Kidney epithelial cell (primary cell): ENCODE data around the gene BET1L. TPM values are rescaled to one million over a fixed set of nuclear protein-coding genes. Genes with fewer than 3 reads are reported as not detected.
"Not testable (repeated sequence)": the region's sequence is repeated elsewhere in the genome, so short reads cannot be mapped to it uniquely, and the experiment has no call there.

ENCODE experiments used
- DNase-seq: peaks from one replicate; pipeline ENCODE4 v3.0.0-alpha.2; 2010; ENCODE audit warnings: low read depth
- H3K27me3 ChIP-seq: 2 replicates; pipeline ENCODE4 v1.6.0; 2011; ENCODE audit warnings: low read length; ENCODE audit not compliant: control insufficient read depth, insufficient read depth
- H3K36me3 ChIP-seq: 2 replicates; pipeline ENCODE4 v1.5.1; 2011; ENCODE audit warnings: low read length; ENCODE audit not compliant: control insufficient read depth, insufficient read depth
- H3K4me3 ChIP-seq: 2 replicates; pipeline ENCODE4 v1.5.1; 2011; ENCODE audit warnings: low read depth, mild to moderate bottlenecking, control low read depth, low read length
- CTCF ChIP-seq: IDR thresholded peaks from 2 replicates; pipeline ENCODE4 v1.5.1; 2011; ENCODE audit warnings: mild to moderate bottlenecking, moderate library complexity, low read length, control low read depth, inconsistent platforms; ENCODE audit not compliant: insufficient read depth, poor library complexity, severe bottlenecking
- total RNA-seq: library from RNA; depleted of rRNA; stranded (reverse); fragments of >200 nt; gene quantifications from 2 replicates; pipeline ENCODE4 v1.2.3, GENCODE V29; 2015

Gene BET1L
- total RNA-seq, 1 donor from 2014 or later = 31.1 TPM

DNA sequence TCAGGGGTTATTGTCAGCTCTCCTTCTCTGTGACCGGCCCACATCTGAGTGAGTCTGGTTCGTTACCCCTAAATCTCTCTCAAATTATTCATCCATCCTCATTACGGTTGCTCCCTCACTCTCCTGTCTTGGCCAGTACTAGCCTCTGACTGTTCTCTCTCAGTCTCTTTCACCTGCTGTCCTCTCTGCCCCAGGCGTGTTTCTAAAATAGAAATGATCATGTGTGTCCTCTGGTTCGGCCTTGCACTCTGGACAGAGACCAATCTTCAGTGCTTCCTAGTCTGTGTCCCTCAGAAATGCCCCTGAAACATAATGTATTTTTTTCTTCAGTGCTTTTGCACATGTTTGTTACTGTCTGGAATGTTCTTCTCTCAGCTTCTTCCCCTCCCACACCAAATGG, 34.4 kb upstream of the BET1L start:
- H3K4me3 ChIP-seq = no peak overlapping the region
- H3K36me3 ChIP-seq = peaks cover 2% of the 10 kb centered on the region

DNA sequence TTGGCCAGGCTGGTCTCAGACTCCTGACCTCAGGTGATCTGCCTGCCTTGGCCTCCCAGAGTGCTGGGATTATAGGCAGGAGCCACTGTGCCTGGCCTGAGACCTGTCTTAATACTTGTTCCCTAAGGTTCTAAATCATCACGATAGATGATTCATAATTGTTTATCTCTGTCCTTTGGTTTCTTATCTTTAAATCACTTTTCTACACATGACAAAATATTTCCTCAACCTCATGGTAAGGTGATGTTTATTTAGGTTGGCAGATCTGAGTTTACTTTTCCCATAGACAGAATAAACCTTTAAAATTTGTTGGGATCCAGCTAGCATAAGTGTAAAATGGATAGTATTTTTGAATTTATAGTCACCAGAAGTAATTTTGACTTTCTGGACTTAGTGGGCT, 33.1 kb upstream of the BET1L start:
- no peak overlapping the region for H3K4me3 ChIP-seq
- H3K36me3 ChIP-seq = peaks cover 2% of the 10 kb centered on the region
- no peak for DNase-seq
- TF ChIP-seq CTCF = no peak
- H3K27me3 ChIP-seq = no peaks in the 10 kb centered on the region

More for the DNA sequence above, 34.4 kb upstream of the BET1L start:
- no peaks in the 10 kb centered on the region for H3K27me3 ChIP-seq
- TF ChIP-seq CTCF = no peak
- DNase-seq = no peak

- H3K4me3 ChIP-seq, DNase-seq, H3K27me3 ChIP-seq, H3K36me3 ChIP-seq: not testable (repeated sequence)
Measured at GRCh38 chr11:238346-238745, 31.1 kb upstream of the BET1L start.

DNA sequence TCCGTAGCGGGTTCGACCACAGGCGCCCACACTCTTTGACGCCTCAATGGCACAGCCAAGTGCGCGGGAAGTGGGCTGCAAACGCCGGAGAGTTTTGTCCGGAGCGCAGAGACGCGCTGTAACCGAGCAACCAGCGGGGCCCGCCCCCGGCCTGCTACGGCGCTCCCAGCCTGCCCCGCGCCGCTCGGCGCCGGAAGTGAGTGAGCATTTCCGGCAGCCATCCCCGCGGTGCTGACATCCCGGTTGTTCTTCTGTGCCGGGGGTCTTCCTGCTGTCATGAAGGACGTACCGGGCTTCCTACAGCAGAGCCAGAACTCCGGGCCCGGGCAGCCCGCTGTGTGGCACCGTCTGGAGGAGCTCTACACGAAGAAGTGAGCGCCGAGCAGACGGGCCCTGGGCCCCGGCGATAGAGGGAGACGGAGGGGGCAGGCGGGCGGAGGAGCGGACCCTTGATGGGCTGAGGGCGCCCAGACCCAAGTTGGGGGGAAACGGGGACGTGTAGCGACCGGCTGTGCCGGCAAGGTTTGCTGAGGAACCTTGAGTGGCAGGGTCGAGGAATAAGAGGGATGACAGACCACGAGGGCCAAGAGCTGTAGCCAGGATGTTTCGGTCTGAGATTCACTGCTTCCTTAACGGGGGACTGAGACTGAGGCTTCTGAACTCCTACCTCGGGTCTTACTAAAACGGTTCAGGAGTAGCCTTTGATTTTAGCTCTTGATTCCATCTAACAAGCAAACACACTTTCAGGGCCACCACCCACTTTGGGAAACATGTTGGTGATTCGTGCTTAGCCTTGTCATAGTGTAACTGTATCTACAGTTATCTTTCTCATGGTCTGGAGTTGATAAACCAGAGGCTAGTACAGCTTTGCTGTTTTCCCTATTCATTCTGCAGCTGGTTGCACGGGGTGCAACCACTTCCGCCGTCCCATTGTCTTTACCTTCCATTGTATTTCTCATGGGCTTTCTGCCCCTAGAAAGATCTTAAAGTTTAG, 29.9 kb upstream of the BET1L start, which contains the start of gene PSMD13:
TSS of gene PSMD13 (plus strand) at position 203 of the 994 bp plus-strand sequence. CDS start at position 277, 74 bp downstream.
- no peaks in the 10 kb centered on the region for H3K27me3 ChIP-seq
- peak; percentile 25 for DNase-seq
- no peak for TF ChIP-seq CTCF
- H3K4me3 ChIP-seq = peak within 1 kb of the TSS; percentile 89
- H3K36me3 ChIP-seq = no peaks in the 10 kb centered on the region

DNA sequence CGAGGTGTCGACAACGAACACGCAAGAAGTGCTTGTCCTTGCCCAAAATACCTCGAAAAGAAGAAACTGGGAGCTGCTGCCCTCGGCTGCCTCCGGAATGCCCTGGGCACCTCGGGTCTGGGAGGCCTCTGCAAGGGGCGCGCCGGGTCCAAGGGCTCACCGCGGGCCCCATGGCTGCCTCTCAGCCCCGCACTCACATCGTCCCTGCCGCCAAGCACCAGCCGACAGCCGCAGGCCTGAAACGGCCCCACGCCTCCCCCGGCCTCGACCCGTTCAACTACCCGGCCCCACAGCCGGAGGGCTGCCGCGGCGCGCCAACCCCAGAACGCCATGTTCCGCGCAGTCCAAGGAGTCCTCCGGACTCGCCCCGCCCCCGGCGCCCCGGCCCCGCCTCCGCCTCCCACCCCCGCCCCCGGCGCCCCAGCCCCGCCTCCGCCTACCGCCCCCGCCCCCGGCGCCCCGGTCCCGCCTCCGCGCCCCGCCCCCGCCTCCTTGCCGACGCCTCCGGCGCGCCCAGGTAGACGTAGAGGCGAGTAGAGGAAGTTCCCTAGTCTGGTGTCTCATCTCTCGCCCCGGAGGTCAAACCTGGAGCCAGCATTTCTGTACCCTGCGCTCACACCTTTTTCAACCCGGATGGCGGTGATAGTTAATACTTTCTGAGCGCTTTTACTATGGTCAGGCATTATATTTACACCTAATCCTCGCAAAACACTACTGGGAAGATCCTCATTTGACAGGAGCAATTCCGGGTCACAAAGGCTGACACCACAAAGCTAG, 29.0 kb upstream of the BET1L start, which contains the start of gene SIRT3:
TSS of gene SIRT3 (minus strand) at position 346 of the 777 bp plus-strand sequence. CDS start at position 332, 14 bp downstream.
- H3K27me3 ChIP-seq = no peaks in the 10 kb centered on the region
- DNase-seq = peak; percentile 37
- peak within 1 kb of the TSS; percentile 89 for H3K4me3 ChIP-seq
- no peaks in the 10 kb centered on the region for H3K36me3 ChIP-seq
- no peak for TF ChIP-seq CTCF

GRCh38 chr11:235609-235996, 28.4 kb upstream of the BET1L start:
- Histone ChIP-seq H3K27me3 (no peaks in the 10 kb centered on the region), H3K36me3 (no peaks in the 10 kb centered on the region), H3K4me3 (peak overlapping the region; percentile 88)
- TF ChIP-seq CTCF = no peak
- DNase-seq = no peak
